ENCODE measurements around the gene ALDH2.
"Not testable (repeated sequence)": the region's sequence is repeated elsewhere in the genome, so short reads cannot be mapped to it uniquely, and the experiment has no call there.

- not testable (repeated sequence) for TF ChIP-seq CTCF, POLR2A (IDR thresholded peaks at IDR 0.05)
Measured at GRCh38 chr12:111816898-111817297, 50.2 kb downstream of the ALDH2 start.

All from uterus (tissue), 2 donors.